Smooth muscle cell of the brain vasculature (primary cell): Measurements from ENCODE around the gene SMPD2.

Source experiments
- DNase-seq: peaks from one replicate; pipeline ENCODE4 v3.0.0-alpha.2; 2012; ENCODE audit warnings: low read depth, low spot score

Gene SMPD2

GRCh38 chr6:109446541-109446940 lies 6.0 kb downstream of the SMPD2 start:
- no peak for DNase-seq

- no peak for DNase-seq
Measured at GRCh38 chr6:109447087-109447486, 6.6 kb downstream of the SMPD2 start.

GRCh38 chr6:109447878-109448555 lies 7.5 kb downstream of the SMPD2 start:
- DNase-seq = no peak

- no peak for DNase-seq
Measured at GRCh38 chr6:109448615-109449014, 8.1 kb downstream of the SMPD2 start.

- DNase-seq = no peak
Measured at GRCh38 chr6:109449064-109449794, 8.7 kb downstream of the SMPD2 start.

- no peak for DNase-seq
Measured at GRCh38 chr6:109449795-109450673, 9.5 kb downstream of the SMPD2 start.

- DNase-seq = no peak
Measured at GRCh38 chr6:109450801-109451200, 10.3 kb downstream of the SMPD2 start.

- DNase-seq = no peak
Measured at GRCh38 chr6:109451376-109451775, 10.9 kb downstream of the SMPD2 start.

- no peak for DNase-seq
Measured at GRCh38 chr6:109452181-109452580, 11.7 kb downstream of the SMPD2 start.

GRCh38 chr6:109453156-109453555 lies 12.6 kb downstream of the SMPD2 start:
- no peak for DNase-seq

- DNase-seq = no peak
Measured at GRCh38 chr6:109453594-109454495, 13.3 kb downstream of the SMPD2 start.

- DNase-seq = no peak
Measured at GRCh38 chr6:109454496-109455436, 14.2 kb downstream of the SMPD2 start.

GRCh38 chr6:109455437-109456110 lies 15.1 kb downstream of the SMPD2 start, which contains the start of gene MICAL1:
Gene MICAL1, minus strand, starts transcription at chr6:109455772. Its CDS starts 1,576 bp downstream, at chr6:109454196.
- no peak for DNase-seq

- no peak for DNase-seq
Measured at GRCh38 chr6:109456111-109456583, 15.6 kb downstream of the SMPD2 start.

GRCh38 chr6:109456710-109457561 lies 16.4 kb downstream of the SMPD2 start:
- DNase-seq = no peak

GRCh38 chr6:109457562-109457996 lies 17.1 kb downstream of the SMPD2 start:
- DNase-seq = no peak

- DNase-seq = no peak
Measured at GRCh38 chr6:109458774-109459531, 18.4 kb downstream of the SMPD2 start.
